OCI-LY7 (cell line): ENCODE data around the gene TGFBR1. TPM values are rescaled to one million over a fixed set of nuclear protein-coding genes. Genes with fewer than 3 reads are reported as not detected.

Experiments
- BruUV-seq: library from RNA; stranded (reverse); fragments of 400-500 nt; replicated peaks from 2 replicates; lab custom pipeline; 2021; lab: Mats Ljungman, UMichigan
- CTCF ChIA-PET: fragments of 300-600 bp; sonication (Branson Sonifier 250); formaldehyde crosslinking; loops from one replicate; lab custom pipeline; 2022; ENCODE audit warnings: antibody characterized with exemption; ENCODE audit not compliant: unreplicated experiment; lab: Charles Lee
- POLR2A ChIA-PET: fragments of 300-600 bp; sonication (Branson Sonifier 250); formaldehyde crosslinking; loops from one replicate; lab custom pipeline; 2022; ENCODE audit warnings: antibody characterized with exemption; lab: Charles Lee
- DNase-seq: peaks from one replicate; pipeline ENCODE4 v3.0.0-alpha.2; 2015; ENCODE audit warnings: low spot score
- H2AFZ ChIP-seq: fragments of 200-600 bp; sonication (generic), shearing (Covaris generic); 2 replicates; pipeline ENCODE4 v1.6.1; 2014; ENCODE audit warnings: mild to moderate bottlenecking, antibody characterized with exemption, low read length, moderate library complexity
- H3K27ac ChIP-seq: fragments of 200-600 bp; sonication (generic); 2 replicates; pipeline ENCODE4 v1.5.1; 2014; ENCODE audit warnings: mixed run types, low read depth, mild to moderate bottlenecking, moderate library complexity, low read length, inconsistent platforms; ENCODE audit not compliant: poor library complexity, severe bottlenecking
- H3K36me3 ChIP-seq: fragments of 200-600 bp; sonication (generic); 2 replicates; pipeline ENCODE4 v1.6.1; 2014; ENCODE audit warnings: mild to moderate bottlenecking, antibody characterized with exemption, low read length, moderate library complexity, mixed read lengths; ENCODE audit not compliant: insufficient read depth
- H3K4me1 ChIP-seq: fragments of 200-600 bp; sonication (generic); 2 replicates; pipeline ENCODE4 v1.5.1; 2014; ENCODE audit warnings: mild to moderate bottlenecking, low read length; ENCODE audit not compliant: insufficient read depth, poor library complexity, severe bottlenecking
- H3K4me2 ChIP-seq: fragments of 200-600 bp; sonication (generic); 2 replicates; pipeline ENCODE4 v1.6.1; 2014; ENCODE audit warnings: mild to moderate bottlenecking, low read length
- H3K4me3 ChIP-seq: fragments of 200-600 bp; sonication (generic); 2 replicates; pipeline ENCODE4 v1.5.1; 2014; ENCODE audit warnings: mild to moderate bottlenecking, low read depth, low read length; ENCODE audit not compliant: poor library complexity, severe bottlenecking
- H3K79me2 ChIP-seq: fragments of 200-600 bp; sonication (generic); 2 replicates; pipeline ENCODE4 v1.6.1; 2016; ENCODE audit warnings: low read depth, mild to moderate bottlenecking, low read length, moderate library complexity, mixed read lengths; ENCODE audit not compliant: insufficient read depth
- H3K9me2 ChIP-seq: fragments of 200-600 bp; sonication (generic); 2 replicates; pipeline ENCODE4 v1.6.1; 2016; ENCODE audit warnings: mild to moderate bottlenecking, low read length, mixed read lengths; ENCODE audit not compliant: insufficient read depth
- H3K9me3 ChIP-seq: fragments of 200-600 bp; sonication (generic); 2 replicates; pipeline ENCODE4 v1.6.1; 2014; ENCODE audit warnings: mild to moderate bottlenecking, mixed run types, low read length, mixed read lengths
- H4K20me1 ChIP-seq: fragments of 200-600 bp; sonication (generic); 2 replicates; pipeline ENCODE4 v1.6.1; 2014; ENCODE audit warnings: mild to moderate bottlenecking, antibody characterized with exemption, low read length, moderate library complexity, mixed read lengths; ENCODE audit not compliant: insufficient read depth
- EZH2phosphoT487 ChIP-seq: fragments of 200-600 bp; sonication (generic); IDR thresholded peaks from 2 replicates; pipeline ENCODE4 v1.6.1; 2018; ENCODE audit warnings: low read depth, borderline replicate concordance, mild to moderate bottlenecking, mixed run types, antibody characterized with exemption, low read length, moderate library complexity, mixed read lengths
- intact Hi-C: fragments of 100-400 bp; cut with micrococcal nuclease; formaldehyde crosslinking; loops from one replicate; pipeline ENCODE4 v1.10.0; 2022; ENCODE audit not compliant: unreplicated experiment
- total RNA-seq, 2 experiments: library from RNA; depleted of rRNA in 1 of 2; stranded (reverse); fragments of >200 nt in 1 of 2; shearing (Covaris generic) in 1 of 2; gene quantifications; 2 replicates each; pipeline ENCODE4 v1.2.3, GENCODE V29; 2014 to 2022
- TF ChIP-seq, protein P1 (sequence below): fragments of 200-600 bp; sonication (generic); conservative IDR thresholded peaks from 2 replicates; pipeline ENCODE4 v1.5.1; 2014; ENCODE audit warnings: mild to moderate bottlenecking, antibody characterized with exemption, low read length, moderate library complexity, mixed read lengths

Gene TGFBR1
- total RNA-seq, 2 experiments from 2014 or later: 13.6 to 36.7 TPM

DNA sequence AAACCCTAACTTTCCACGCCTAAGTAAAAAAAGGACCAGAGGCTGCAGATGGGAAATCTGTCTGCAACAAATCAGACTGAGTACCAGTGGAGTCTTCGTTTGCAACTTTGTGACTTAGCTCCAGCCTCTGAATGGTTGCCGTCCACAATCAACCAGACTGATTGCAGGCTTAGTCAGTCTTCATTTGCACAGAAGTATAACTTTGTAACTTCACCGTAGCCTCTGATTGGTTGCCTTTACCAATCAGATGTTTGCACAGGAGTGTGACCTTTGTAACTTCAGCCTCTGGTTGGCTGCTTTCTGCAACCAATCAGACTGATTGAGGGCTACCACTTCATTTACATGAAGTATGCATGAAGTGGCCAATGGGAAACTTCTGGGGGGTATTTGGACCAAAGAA, 53.7 kb downstream of the TGFBR1 start:
- Histone ChIP-seq H3K79me2 (no peaks in the 10 kb centered on the region), H4K20me1 (no peaks in the 10 kb centered on the region), H3K9me2 (no peaks in the 10 kb centered on the region), H3K27ac (no peak overlapping the region), H2AFZ (no peak overlapping the region), H3K9me3 (no peaks in the 10 kb centered on the region), H3K36me3 (no peaks in the 10 kb centered on the region; the same call in 1 of the 2 replicates), H3K4me1 (no peaks in the 10 kb centered on the region), H3K4me3 (no peak overlapping the region), H3K4me2 (no peak overlapping the region)
- ChIA-PET CTCF (no interaction called here), POLR2A (interaction anchor here (1.2 kb wide), 1 partner anchor 9 kb away, joined by 3 read pairs; no protein-coding TSS in a partner anchor)
- no TSS peak for BruUV-seq
- DNase-seq: no peak
- no peak for TF ChIP-seq EZH2phosphoT487
- TF ChIP-seq, protein P1, sequence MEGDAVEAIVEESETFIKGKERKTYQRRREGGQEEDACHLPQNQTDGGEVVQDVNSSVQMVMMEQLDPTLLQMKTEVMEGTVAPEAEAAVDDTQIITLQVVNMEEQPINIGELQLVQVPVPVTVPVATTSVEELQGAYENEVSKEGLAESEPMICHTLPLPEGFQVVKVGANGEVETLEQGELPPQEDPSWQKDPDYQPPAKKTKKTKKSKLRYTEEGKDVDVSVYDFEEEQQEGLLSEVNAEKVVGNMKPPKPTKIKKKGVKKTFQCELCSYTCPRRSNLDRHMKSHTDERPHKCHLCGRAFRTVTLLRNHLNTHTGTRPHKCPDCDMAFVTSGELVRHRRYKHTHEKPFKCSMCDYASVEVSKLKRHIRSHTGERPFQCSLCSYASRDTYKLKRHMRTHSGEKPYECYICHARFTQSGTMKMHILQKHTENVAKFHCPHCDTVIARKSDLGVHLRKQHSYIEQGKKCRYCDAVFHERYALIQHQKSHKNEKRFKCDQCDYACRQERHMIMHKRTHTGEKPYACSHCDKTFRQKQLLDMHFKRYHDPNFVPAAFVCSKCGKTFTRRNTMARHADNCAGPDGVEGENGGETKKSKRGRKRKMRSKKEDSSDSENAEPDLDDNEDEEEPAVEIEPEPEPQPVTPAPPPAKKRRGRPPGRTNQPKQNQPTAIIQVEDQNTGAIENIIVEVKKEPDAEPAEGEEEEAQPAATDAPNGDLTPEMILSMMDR: no peak
- intact Hi-C loops: loop anchor here (5.0 kb wide), 1 partner anchor 306 kb away; no protein-coding TSS in a partner anchor

DNA sequence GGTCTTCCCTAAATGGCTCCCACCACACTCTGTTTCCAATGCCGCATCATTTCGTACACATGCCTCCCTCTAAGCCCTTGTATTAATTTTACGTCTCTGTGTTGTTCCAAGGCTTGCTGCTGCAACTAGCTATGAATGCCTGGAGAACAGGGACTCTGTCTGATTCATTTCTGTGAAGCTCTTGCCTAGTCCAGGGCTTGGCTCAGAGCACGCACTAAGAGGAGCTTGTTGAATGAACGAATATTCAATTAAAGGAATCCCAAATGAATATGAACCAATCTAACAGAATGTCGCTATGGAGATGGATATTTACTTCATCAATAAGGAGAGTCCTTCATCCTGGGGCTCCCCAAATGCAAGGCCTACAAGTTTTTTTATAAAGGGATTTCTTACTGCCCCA, 55.3 kb downstream of the TGFBR1 start:
- BruUV-seq: no TSS peak
- Histone ChIP-seq H4K20me1 (no peaks in the 10 kb centered on the region), H3K79me2 (no peaks in the 10 kb centered on the region), H3K9me3 (no peaks in the 10 kb centered on the region), H2AFZ (no peak overlapping the region), H3K4me3 (no peak overlapping the region), H3K9me2 (no peaks in the 10 kb centered on the region), H3K4me1 (no peaks in the 10 kb centered on the region), H3K4me2 (no peak overlapping the region), H3K36me3 (no peaks in the 10 kb centered on the region), H3K27ac (no peak overlapping the region)
- POLR2A ChIA-PET: interaction anchor here (1.3 kb wide), 1 partner anchor 10 kb away, joined by 3 read pairs; no protein-coding TSS in a partner anchor
- DNase-seq: no peak
- intact Hi-C loops: loop anchor here (10.0 kb wide), 1 partner anchor 645 kb away; no protein-coding TSS in a partner anchor
- CTCF ChIA-PET: no interaction called here
- TF ChIP-seq, protein P1: no peak
- TF ChIP-seq EZH2phosphoT487: no peak

DNA sequence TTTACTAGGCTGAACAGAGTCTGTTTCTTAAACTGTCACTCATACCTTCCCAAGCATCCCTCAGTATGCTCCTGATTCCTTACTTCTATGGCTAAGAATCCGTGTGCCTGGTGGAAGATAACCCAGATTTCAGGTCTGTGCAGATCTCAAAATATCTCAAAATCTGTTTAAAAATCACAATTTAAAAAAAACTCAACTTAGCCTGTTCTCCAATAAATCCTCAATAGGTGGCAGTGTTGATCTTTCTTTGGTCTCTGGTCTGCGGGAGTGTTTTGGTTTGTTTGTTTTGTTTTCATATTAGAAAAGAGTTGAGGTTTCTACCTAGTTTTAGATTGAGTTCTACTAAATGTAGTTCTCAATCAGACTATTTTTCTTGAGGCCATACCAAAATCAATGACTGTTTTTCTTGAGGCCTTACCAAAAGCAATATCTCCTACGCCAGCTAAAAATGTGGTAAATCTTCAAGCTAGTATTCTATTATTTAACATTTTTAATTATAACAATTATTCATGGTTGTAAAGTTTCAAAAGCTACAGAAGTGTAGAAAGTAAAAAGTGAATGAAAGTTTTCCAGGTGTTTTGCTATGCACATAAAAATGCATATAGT, 57.9 kb downstream of the TGFBR1 start:
- no TSS peak for BruUV-seq
- intact Hi-C loops: loop anchor here (10.0 kb wide), 1 partner anchor 642 kb away; no protein-coding TSS in a partner anchor

More for the DNA sequence above, 57.9 kb downstream of the TGFBR1 start:
- H3K36me3 ChIP-seq: no peaks in the 10 kb centered on the region
- H2AFZ ChIP-seq: no peak overlapping the region
- H4K20me1 ChIP-seq: no peaks in the 10 kb centered on the region
- H3K4me2 ChIP-seq: no peak overlapping the region
- DNase-seq: peak; percentile 56
- no peaks in the 10 kb centered on the region for H3K4me1 ChIP-seq
- H3K27ac ChIP-seq: no peak overlapping the region
- POLR2A ChIA-PET: interaction anchor here (0.8 kb wide), 1 partner anchor 67 kb away, joined by 4 read pairs; no protein-coding TSS in a partner anchor
- H3K79me2 ChIP-seq: no peaks in the 10 kb centered on the region
- no peaks in the 10 kb centered on the region for H3K9me3 ChIP-seq
- TF ChIP-seq, protein P1: peak; percentile 96
- TF ChIP-seq EZH2phosphoT487: no peak
- H3K9me2 ChIP-seq: no peaks in the 10 kb centered on the region
- CTCF ChIA-PET: no interaction called here
- no peak overlapping the region for H3K4me3 ChIP-seq
